ENCODE results near the gene ZNF512.
"Not testable (repeated sequence)": the region's sequence is repeated elsewhere in the genome, so short reads cannot be mapped to it uniquely, and the experiment has no call there.

ZNF512 gene

GRCh38 chr2:27583390-27583915 lies 611 bp downstream of the ZNF512 start:
- peak in 1 of 3 experiments; percentile 32 for DNase-seq

DNA sequence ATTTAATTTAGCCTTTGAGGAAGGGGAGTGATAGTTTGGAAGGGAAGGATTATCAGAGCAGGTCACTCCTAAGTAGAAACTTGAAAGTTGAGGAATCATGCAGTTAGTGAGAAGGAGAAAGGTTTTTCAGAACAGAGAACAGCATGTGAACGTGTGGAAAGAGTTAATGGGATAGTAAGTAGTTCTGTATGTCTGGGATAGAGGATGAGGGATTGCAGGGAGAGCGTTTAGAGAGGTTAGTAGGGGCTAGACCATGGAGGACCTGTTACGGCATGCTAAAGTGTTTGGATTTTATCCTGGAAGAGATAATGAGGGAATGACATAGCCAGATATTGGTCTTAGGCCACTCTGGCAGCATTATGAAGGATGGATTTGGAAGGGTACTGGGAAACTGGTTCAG lies 1.8 kb downstream of the ZNF512 start:
- DNase-seq: no peak

GRCh38 chr2:27587025-27587424 lies 4.2 kb downstream of the ZNF512 start:
- DNase-seq: no peak

DNA sequence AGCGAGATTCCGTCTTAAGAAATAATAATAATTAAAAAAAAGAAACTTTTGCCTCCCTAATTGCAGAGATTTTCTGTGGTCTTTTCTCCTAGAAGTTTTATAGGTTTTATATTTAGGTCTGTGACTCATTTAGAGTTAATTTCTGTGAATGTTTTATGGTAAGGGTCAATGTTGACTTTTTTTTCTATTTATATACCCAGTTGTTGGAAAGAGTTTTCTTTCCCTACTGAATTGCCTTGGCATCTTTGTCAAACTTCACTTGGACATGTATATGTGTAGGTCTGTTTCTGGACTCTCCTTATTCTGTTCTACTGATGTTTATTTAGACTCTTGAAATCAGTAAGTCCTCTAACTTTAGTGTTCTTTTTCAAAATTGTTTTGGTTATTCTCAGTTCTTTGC lies 5.5 kb downstream of the ZNF512 start:
- no peak for DNase-seq

DNA sequence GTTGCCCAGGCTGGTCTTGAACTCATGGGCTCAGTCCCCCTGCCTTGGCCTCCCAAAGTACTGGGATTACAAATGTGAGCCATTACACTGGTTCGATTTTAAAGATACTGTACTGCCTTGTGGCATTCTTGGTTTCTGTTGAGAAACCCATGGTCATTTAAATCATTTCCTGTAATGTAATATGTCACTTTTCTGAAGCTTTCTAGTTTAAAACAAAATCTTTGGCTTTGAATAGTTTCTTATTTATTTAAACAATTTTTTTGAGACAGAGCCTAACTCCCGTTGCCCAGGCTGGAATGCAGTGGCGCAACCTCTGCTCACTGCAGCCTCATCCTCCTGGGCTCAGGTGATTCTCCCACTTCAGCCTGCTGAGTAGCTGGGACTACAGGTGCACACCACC lies 8.9 kb downstream of the ZNF512 start:
- no peak for DNase-seq

DNA sequence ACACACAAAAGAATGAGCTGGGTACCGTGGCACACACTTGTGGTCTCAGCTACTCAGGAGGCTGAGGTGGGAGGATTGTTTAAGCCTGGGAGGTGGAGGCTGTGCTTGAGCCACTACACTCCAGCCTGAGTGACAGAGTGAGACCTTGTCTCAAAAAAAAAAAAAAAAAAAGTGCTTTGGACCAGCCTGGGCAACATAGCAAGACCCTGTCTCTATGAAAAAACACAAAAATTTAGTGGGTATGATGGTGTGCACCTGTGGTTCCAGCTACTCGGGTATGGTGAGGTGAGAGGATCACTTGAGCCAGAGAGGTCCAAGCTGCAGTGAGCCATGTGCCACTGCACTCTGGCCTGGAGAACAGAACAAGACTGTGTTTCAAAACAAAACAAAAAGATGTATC lies 10.4 kb downstream of the ZNF512 start:
- no peak for DNase-seq

DNA sequence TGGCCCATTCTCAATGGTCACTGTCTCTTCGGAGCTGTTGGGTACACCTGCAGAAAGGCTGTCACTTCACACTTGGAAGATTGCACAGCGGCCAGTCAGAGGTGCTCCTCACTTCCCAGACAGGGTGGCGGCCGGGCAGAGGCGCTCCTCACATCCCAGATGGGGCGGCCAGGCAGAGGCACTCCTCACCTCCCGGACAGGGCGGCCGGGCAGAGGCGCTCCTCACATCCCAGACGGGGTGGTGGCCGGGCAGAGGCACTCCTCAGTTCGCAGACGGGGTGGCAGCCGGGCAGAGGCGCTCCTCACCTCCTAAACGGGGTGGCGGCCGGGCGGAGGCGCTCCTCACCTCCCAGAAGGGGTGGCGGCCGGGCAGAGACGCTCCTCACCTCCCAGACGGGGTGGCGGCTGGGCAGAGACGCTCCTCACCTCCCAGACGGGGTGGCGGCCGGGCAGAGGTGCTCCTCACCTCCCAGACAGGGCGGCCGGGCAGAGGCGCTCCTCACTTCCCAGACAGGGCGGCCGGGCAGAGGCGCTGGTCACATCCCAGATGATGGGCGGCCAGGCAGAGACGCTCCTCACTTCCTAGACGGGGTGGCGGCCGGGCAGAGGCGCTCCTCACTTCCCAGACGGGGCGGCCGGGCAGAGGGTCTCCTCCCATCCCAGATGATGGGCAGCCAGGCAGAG lies 11.3 kb downstream of the ZNF512 start:
- not testable (repeated sequence) for DNase-seq

DNA sequence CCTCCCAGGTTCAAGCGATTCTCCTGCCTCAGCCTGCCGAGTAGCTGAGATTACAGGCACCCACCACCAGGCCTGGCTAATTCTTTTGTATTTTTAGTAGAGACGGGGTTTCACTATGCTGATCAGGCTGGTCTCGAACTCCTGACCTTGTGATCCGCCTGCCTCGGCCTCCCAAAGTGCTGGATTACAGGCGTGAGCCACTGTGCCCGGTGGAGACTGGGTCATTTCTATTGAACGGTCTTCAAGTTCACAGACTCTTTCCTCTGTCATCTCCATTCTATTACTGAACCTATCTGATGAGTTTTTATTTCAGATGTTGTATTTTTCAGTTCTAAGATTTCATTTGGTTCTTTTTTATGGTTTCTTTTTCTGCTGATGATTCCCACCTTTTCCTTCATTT lies 12.6 kb downstream of the ZNF512 start:
- DNase-seq: not testable (repeated sequence)

- no peak for DNase-seq
These were observed 13.8 kb downstream of the ZNF512 start for GRCh38 chr2:27596627-27597026.

DNA sequence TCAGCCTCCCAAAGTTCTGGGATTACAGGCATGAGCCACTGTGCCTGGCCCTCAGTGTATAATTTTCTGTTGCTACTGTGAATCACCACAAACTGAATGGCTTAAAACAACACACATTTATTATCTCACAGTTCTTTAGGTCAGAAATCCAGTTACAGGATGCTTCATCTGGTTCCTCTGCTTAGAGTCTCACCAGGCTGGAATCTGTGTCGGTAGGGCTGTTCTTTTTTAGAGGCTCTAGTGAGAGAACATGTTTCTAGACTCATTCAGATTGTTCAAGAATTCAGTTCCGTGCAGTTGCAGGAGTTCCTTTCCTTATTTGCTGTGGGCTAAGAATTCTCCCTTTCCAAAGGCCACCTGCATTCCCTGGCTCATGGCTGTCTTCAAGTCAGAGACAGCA lies 23.8 kb downstream of the ZNF512 start:
- DNase-seq: no peak

DNA sequence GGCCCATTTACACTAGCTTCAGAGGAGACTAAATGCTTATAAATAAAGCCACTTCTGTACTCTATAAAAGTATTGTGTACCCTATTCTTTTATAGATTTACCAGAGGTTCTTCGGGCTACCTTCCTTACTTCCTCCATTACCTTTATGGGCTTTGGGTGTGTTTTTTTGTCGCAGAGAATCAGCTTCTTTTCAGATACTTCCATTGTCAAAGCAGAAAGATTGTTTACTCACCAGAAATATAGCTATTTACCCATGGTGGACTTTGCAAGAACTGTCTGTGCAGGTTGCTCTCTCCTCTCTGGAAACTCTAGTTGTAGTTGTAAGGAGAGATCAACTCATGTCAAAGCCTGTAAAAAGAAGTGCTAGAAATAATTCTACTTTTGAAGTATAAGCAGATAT lies 31.1 kb downstream of the ZNF512 start:
- no peak for DNase-seq

GRCh38 chr2:27615316-27615715 lies 32.5 kb downstream of the ZNF512 start:
- DNase-seq: no peak

- no peak for DNase-seq
These were observed 38.7 kb downstream of the ZNF512 start for GRCh38 chr2:27621524-27621923.

GRCh38 chr2:27622921-27623384 lies 40.1 kb downstream of the ZNF512 start:
- no peak for DNase-seq

DNA sequence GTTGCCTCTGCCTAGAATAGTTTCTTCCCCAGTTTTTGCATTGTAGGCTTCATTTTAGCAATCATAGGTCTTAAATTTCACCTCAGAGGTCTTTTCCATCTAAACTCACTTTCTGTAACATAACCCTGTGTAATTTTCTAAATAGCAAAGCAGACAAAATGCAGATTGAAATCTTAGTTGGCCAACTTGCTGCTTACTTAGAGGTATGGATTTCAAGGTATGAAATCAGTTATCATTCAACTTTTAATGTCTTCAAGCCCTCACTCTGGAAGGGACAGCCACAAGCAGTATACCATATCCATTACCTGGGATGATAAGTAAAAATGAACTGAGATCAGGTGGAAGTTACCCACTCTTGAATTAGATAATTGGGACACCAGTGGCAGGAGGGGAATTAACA lies 42.1 kb downstream of the ZNF512 start:
- no peak for DNase-seq

DNA sequence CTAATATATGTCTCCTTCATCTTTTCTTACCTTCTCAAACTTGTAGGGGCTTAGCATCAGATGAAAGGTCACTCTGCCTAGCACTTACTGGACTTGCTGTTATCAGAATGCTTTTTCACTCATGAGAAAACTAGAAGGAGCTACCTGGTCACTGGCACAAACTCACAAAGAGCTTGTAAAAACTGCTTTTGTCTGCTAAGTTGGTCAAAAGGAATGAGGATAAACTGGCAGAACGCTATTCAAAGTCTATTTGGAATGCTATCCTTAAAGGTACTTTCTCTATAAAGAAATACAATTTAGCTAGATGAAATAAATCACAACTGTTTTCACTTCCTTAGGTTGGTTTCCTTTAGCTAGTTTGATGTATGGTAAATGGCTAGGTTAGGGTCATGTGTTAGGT lies 43.5 kb downstream of the ZNF512 start:
- not testable (repeated sequence) for DNase-seq

DNA sequence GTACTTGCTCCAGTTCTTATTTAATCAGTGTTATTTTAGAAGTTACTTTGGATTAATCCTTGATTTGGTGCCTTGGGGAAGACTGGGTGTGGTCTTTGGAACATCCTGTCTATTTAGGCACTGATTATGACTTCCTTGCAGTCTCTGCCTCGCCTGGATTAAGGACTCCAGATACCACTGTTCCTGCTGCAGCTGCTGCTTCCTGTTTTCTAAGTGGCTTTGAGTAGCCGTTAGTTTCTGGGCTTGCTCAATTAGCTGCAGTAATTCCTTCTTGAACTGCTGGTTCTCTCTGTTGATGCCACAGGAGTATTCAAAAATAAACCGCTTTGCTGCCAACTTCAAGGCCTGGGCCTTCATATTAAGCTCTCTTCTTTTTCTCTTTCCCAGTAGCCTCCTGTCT lies 44.1 kb downstream of the ZNF512 start:
- DNase-seq: not testable (repeated sequence)

DNA sequence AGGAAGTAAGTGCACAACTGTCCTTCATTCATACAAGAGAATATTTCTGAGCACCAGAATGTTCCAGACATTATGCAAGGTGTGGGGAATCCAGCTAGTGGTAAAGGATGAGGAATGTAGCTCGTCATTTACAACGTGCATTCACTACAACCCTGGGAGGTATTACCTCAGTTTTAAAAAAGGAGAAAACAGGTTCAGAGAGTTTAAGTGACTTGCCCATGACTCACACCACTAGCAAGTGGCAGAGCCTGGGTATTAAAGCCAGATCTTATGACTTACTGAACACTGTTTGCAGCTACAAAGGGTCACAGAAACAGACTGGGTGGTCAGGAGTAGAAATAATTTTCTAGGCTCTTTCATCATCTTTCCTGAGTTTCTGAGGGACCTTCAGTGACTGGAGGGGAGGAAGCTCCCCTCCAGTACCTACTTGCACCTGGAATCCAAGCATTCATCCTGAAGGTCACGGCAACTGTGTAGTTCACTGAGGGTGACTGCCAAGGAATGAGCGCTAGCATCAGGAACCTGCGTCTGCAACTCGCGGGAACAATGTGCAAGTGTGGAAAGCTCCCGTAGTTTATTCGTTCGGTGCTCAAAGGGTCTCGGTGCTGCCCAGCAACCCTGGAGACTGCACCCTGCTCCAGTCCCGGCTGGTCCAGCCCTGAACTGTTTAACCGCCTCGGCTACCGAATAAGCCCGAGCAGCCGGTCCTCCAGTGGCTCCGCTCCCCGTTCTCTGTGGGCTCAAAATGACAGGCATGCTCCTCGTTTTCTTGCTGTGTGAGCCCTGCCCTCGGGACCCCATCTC lies 45.3 kb downstream of the ZNF512 start:
- DNase-seq: peak in 1 of 3 experiments; percentile 31

DNA sequence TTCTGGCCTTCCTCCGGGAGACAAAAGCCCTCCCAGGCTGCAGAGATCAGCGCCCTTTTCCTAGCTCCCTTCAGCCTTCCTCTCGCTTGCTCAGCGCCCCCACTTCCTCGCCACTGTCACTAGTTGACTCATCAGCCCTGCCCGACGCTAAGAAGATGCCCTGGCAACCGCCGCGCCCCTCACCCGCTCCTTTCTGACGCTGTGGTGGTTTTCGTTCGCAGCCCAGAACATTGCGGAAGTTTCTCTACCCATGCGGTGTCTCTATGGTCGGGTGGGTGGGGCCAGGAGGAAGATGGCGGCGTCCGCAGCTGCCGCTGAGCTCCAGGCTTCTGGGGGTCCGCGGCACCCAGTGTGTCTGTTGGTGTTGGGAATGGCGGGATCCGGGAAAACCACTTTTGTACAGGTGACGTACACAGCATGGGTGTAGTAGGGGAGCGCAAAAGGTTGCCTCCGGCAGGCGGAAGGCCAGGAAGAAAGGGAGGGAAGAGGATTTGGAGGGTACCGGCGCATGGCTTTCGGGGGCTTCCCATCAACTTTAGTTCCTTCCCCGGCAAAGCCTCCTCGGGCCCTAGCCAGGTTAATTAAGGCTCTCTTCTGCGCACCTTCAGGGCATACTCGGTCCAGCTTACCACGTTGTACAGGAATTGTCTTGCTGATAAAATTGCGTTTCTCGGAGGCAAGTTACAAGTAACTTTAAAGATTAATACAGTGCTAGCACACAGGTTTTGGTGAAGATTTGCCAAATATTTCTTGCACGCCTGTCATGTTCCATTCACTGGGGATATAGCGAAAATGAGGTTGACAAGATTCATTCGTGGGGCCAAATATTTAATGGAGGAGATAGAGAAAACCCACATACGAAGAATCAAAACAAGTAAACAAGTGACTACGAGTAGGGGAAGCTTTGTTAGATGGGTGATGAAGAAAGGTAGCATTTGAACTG lies 46.2 kb downstream of the ZNF512 start, which contains the start of the genes CCDC121 and GPN1:
TSS of gene CCDC121 (minus strand) at position 246 of the 943 bp plus-strand sequence. CDS start 1,213 bp downstream, outside the sequence.
TSS of gene GPN1 (plus strand) at position 284 of the 943 bp plus-strand sequence. CDS start at position 293, 9 bp downstream.
- peak; percentile 87 to 94 (median 89) for DNase-seq

DNA sequence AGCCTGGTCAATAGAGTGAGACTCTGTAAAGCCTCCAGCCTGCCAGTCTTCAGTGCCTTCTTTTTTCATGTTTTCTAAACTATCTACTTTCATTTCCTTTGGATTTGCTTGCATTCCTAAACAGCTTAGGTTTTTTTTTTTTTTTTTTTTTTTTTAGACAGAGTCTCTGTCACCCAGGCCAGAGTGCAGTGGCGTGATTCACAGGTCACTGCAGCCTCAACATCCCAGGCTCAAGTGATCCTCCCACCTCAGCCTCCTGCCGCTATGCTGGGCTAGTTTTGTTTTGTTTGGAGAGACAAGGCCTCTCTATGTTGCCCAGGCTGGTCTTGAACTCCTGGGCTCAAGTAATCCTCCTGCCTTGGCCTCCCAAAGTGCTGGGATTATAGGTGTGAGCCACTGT lies 47.4 kb downstream of the ZNF512 start:
- not testable (repeated sequence) for DNase-seq

DNA sequence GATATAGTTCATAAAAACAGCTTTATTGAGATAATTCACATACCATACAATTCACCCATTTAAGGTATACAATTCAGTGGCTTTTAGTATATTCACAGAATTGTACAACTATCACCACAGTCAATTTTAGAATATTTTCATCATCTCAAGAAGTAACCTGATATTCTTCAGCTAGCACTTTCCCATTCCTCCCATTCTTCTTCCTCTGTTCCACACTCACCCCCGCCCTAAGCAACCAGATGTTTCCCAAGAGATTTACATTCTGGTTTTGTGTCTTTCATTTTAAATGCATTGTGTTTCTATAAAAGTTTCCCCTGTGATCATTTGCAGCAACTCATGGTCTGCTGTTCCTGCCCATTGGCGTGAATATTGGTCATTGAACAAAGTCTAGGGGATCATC lies 51.4 kb downstream of the ZNF512 start:
- no peak for DNase-seq

DNA sequence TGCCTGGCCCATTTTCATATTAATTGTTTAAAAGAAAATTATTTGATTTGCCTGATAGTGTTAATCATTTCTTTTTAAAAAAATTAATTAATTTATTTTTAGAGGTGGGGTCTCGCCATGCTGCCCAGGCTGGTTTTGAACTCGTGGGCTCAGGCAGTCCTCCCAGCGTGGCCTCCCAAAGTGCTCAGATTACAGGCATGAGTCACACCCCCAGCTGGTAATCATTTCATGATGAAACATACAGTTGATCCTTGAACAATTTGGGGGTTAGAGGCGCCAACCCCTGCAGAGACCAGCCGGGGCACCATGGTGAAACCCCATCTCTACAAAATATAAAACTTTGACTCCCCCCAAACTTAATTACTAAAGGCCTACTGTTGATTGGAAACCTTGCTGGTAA lies 53.9 kb downstream of the ZNF512 start:
- no peak for DNase-seq

Measured in NCI-H1417 (cell line).